ENCODE results near the gene MACF1. TPM values are rescaled to one million over a fixed set of nuclear protein-coding genes. Genes with fewer than 3 reads are reported as not detected.
A peak's percentile ranks its signal among the peaks of the same experiment; 100 is the strongest.

Gene MACF1
- total RNA-seq, 1 donor from 2014 or later, result 431 TPM

GRCh38 chr1:39408641-39409054 lies 204.2 kb downstream of the MACF1 start:
- TF ChIP-seq CTCF (IDR thresholded peaks at IDR 0.05), result no peak
- Mint-ChIP-seq H3K9me3 (ENCODE audit: unreplicated experiment) (no peaks in the 10 kb centered on the region), H3K27me3 (ENCODE audit: unreplicated experiment) (no peaks in the 10 kb centered on the region), H3K4me3 (ENCODE audit: unreplicated experiment) (peak overlapping the region; percentile 81), H3K36me3 (ENCODE audit: unreplicated experiment) (peaks cover 8% of the 10 kb centered on the region), H3K4me1 (ENCODE audit: unreplicated experiment) (peaks cover 74% of the 10 kb centered on the region), H3K27ac (ENCODE audit: unreplicated experiment) (peak overlapping the region; percentile 94)
- peak; percentile 98 for DNase-seq (ENCODE audit: extremely low spot score, unreplicated experiment)

DNA sequence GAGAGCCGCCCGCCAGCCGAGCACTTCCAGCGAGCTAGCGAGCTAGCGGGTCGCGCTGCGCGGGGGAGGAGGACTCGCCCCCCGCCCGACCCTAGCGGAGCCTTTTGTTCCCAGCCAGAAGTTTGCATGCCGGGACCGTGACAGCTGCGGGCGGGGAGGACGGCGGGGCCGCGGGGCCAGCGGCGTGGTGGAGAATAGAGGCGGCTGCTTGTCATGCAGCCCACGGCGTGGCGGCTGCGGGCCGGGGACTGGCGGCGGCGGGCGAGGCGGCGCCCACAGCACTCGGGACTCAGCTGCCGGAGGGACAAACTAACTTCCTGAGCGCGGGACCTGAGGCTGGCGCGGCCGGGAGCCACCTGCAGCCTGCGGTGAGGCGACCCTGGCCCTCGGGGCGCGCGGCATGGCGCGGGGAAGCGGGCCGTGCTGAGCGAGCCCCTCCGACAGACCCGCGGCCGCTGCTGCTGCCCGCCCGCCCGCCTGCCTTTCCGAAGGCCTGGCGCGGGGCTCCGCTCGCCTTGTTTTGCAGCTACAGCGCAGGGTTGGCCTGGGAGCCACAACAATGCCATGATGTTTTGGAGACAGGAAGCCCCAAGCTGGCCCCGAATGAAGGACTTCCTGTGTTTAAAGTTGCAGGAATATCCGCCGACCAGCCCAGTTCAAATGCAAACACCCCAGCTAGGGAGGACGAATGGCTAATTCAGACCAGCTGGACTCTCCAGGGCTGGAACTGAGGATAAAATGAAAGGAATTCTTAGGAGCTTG lies 204.7 kb downstream of the MACF1 start:
- Mint-ChIP-seq H3K9me3 (ENCODE audit: unreplicated experiment) (no peaks in the 10 kb centered on the region), H3K4me3 (ENCODE audit: unreplicated experiment) (peak overlapping the region; percentile 84), H3K27ac (ENCODE audit: unreplicated experiment) (peak overlapping the region; percentile 80), H3K27me3 (ENCODE audit: unreplicated experiment) (no peaks in the 10 kb centered on the region), H3K36me3 (ENCODE audit: unreplicated experiment) (peaks cover 10% of the 10 kb centered on the region), H3K4me1 (ENCODE audit: unreplicated experiment) (peaks cover 80% of the 10 kb centered on the region)
- no peak for TF ChIP-seq CTCF (IDR thresholded peaks at IDR 0.05)
- no peak for DNase-seq (ENCODE audit: extremely low spot score, unreplicated experiment)

- peak overlapping the region; percentile 75 for H3K27ac Mint-ChIP-seq (ENCODE audit: unreplicated experiment)
- no peaks in the 10 kb centered on the region for H3K27me3 Mint-ChIP-seq (ENCODE audit: unreplicated experiment)
- peaks cover 83% of the 10 kb centered on the region for H3K4me1 Mint-ChIP-seq (ENCODE audit: unreplicated experiment)
- peaks cover 18% of the 10 kb centered on the region for H3K36me3 Mint-ChIP-seq (ENCODE audit: unreplicated experiment)
- H3K4me3 Mint-ChIP-seq (ENCODE audit: unreplicated experiment), result peak overlapping the region; percentile 84
- H3K9me3 Mint-ChIP-seq (ENCODE audit: unreplicated experiment), result no peaks in the 10 kb centered on the region
- DNase-seq (ENCODE audit: extremely low spot score, unreplicated experiment), result no peak
- peak; percentile 81 for TF ChIP-seq CTCF (IDR thresholded peaks at IDR 0.05)
Measured at GRCh38 chr1:39410915-39411436, 206.5 kb downstream of the MACF1 start.

- Mint-ChIP-seq H3K36me3 (ENCODE audit: unreplicated experiment) (peaks cover 20% of the 10 kb centered on the region), H3K4me3 (ENCODE audit: unreplicated experiment) (peak overlapping the region; percentile 84), H3K27ac (ENCODE audit: unreplicated experiment) (peak overlapping the region; percentile 75)
Measured at GRCh38 chr1:39411526-39412478, 207.3 kb downstream of the MACF1 start.

More at GRCh38 chr1:39411526-39412478, 207.3 kb downstream of the MACF1 start:
- H3K4me1 Mint-ChIP-seq (ENCODE audit: unreplicated experiment), result peaks cover 82% of the 10 kb centered on the region
- DNase-seq (ENCODE audit: extremely low spot score, unreplicated experiment), result no peak
- TF ChIP-seq CTCF (IDR thresholded peaks at IDR 0.05), result no peak
- H3K9me3 Mint-ChIP-seq (ENCODE audit: unreplicated experiment), result no peaks in the 10 kb centered on the region
- H3K27me3 Mint-ChIP-seq (ENCODE audit: unreplicated experiment), result no peaks in the 10 kb centered on the region

Measured in osteocyte (in vitro differentiated cells).